Frontal cortex (tissue), 4 donors: Measurements from ENCODE around the gene NAALADL2. TPM values are rescaled to one million over a fixed set of nuclear protein-coding genes. Genes with fewer than 3 reads are reported as not detected.

Source experiments
- DNase-seq, 2 donors: peaks; one replicate each; pipeline ENCODE4 v3.0.0; 2012; ENCODE audit warnings: low spot score in 2 of 2
- FAIRE-seq: peaks from 2 replicates; lab custom pipeline; 2012; peaks lifted over from hg19 to GRCh38; lab: Jason Lieb, UNC
- total RNA-seq: library from RNA; depleted of rRNA; stranded (reverse); fragments of >200 nt; gene quantifications from one replicate; pipeline ENCODE4 v1.2.3, GENCODE V29; 2014
- donor health status: control.
- donor health status: control.
- donor health status: control.

Gene NAALADL2
- total RNA-seq, 1 donor from 2014 or later = 4.9 TPM

- FAIRE-seq (no peak), DNase-seq (no peak)
Observed at GRCh38 chr3:174883881-174884675, 24.9 kb downstream of the NAALADL2 start.

- FAIRE-seq = no peak
Observed at GRCh38 chr3:174884776-174885568, 25.8 kb downstream of the NAALADL2 start.

DNA sequence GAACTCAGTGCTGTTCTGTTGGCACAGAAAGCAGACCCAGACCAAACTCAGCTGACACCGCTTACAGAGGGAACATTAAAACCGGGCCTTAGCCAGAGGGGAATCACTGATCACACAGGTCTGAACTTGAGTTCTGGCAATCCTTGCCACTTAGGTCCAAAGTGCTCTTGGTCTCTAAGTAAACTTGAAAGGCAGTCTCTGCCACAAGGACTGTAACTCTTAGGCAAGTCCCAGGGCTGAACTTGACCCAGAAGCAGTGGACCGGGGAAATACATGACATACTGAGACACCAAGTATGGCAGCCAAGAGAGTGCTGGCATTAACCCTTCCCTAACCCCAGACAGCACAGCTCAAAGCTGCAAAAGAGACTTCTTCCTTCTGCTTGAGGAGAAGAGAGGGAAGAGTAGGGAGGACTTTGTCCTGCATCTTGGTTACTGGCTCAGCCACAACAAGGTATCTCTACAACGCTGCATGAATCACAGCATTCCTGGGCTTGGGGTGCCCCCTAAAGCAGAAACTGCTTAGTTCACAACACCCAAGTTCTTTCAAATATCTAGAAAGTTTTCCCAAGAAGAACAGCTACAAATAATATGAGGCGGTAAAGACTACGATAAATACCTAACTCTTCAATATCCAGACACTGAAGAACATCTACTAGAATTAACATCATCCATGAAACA lies 32.5 kb downstream of the NAALADL2 start:
- DNase-seq (no peak), FAIRE-seq (no peak)

More at GRCh38 chr3:174884776-174885568, 25.8 kb downstream of the NAALADL2 start:
- no peak for DNase-seq

DNA sequence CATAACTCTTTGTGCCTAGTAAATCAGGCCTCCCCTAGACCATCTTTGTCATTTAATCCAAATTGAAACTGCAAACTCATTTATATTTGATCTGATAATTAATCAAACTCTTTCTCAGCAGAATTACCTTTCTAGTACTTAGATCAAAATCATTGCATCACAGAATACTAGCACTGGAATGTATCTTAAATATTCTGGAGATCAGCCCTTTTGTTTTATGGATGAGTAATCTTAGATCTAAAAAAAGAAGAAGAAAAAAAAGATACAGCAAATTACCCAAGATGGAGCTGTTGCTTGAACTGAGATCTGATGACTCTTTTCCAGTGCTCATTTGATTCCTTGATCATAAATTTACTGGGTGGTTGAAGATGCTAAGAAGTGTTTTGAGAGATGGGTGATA lies 47.9 kb downstream of the NAALADL2 start:
- no peak for DNase-seq
- FAIRE-seq = no peak

GRCh38 chr3:174907628-174908407 lies 48.7 kb downstream of the NAALADL2 start:
- no peak for FAIRE-seq
- no peak for DNase-seq

DNA sequence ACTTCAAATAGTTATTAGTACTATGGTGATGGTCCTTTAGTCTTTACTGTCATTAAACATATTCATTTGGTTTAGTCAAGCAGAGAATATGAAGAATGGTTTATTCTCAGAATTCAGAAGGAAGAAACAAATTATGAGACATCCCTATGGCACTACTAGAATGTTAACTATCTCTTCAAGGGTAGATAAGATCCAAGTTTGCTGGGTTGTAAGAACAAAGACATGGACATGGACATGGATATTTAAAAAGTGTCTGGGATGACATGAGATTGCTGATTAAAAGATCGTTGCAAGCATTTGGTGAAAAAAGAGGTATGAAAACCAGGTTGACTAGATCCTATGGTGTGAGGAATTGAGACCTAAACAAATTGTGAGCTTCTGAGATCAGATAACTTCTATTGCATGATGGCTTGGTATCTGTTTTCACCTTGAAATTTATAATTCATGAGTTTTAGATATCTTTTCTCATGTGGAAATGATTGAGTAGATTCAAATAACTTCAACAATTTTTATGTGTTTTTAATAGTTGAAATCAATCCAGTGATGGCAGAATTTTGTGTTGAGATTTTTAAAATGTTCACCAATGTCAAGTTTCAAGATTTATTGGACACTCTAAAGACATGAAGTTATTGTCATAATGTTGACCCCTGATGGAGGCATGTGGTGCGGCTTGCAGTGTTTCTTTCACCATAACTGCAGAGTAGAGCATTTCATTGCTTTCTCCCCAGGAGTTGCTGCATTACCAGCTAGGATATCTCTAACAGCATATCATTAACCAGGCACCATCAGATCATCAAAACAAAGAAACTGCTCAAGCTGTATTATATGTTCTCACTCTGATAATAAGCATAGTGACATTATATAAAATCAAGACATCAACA lies 72.6 kb downstream of the NAALADL2 start:
- DNase-seq (no peak), FAIRE-seq (no peak)

DNA sequence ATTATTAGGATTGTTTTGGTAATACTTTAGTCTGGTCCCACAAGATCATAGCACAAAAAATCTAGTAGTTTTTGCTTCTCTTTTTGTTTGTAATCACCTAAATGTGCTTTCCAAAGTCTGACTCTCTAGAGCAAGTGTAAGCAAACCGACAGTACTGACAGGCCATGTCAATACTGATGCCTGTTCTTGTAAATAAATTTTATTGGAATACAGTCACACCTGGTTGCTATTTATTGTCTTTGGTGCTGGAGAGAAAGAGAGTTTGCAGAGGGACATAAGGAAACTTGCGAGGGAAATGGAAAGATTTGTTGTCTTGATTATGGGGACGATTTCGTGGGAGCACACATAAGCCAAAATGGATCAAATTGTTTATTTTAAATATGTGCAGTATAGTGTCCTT lies 77.5 kb downstream of the NAALADL2 start:
- FAIRE-seq = no peak
- no peak for DNase-seq

GRCh38 chr3:174937478-174937877 lies 78.3 kb downstream of the NAALADL2 start:
- no peak for FAIRE-seq
- no peak for DNase-seq

- DNase-seq (no peak), FAIRE-seq (no peak)
Observed at GRCh38 chr3:174938102-174938501, 79.0 kb downstream of the NAALADL2 start.

DNA sequence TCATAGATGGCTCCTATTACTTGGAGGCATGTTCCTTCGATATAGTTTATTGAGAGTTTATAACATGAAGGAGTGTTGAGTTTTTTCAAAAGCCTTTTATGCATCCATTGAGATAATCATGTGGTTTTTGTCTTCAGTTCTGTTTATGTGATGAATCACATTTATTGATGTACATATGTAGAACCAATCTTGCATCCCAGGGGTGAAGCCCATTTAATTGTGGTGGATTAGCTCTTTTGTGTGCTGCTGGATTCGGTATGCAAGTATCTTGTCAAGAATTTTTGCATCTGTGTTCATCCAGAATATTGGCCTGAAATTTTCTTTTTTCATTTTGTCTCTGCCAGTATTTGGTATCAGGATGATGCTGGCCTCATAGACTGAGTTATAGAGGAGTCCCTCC lies 81.0 kb downstream of the NAALADL2 start:
- FAIRE-seq = no peak
- no peak for DNase-seq

GRCh38 chr3:174945276-174945675 lies 86.1 kb downstream of the NAALADL2 start:
- DNase-seq = no peak
- no peak for FAIRE-seq

- DNase-seq = no peak
- no peak for FAIRE-seq
Observed at GRCh38 chr3:174945951-174946350, 86.8 kb downstream of the NAALADL2 start.

DNA sequence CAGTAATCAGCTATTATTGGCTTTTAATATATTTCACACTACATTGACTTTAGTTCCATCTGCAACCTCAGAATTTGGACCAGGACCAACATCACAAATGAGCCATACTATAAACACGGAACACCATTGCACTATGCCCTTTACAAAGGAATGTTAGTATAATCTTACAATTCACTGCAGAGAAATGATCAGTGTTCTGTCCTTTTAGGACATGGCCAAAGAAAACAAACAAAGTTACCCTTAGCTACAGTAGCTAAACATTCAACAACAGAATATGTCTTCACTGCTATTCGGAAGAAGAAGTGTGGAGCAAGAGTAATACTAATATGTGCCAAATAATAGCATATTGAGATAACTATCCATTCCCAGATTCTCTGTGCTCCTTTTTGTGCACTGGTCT lies 90.4 kb downstream of the NAALADL2 start:
- FAIRE-seq = no peak
- DNase-seq = no peak

DNA sequence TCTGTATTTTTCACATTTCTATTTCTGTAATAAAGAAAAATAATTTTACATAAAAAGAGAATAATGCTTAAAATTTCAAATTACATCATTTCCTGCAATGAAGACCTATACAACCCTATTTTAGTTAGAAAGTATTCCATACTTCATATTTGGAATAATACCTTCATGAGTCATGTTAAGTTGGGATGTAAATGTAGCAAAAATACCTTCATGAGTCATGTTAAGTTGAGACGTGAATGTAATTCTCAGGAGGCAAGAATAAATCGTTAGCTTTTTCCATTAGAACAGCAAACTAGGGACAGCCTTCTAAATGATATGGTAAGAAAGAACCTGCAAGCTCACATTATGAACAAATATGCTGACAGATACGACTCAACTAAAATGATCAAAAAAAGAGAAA lies 91.9 kb downstream of the NAALADL2 start:
- FAIRE-seq (peak; percentile 21), DNase-seq (no peak)

GRCh38 chr3:174951498-174952005 lies 92.4 kb downstream of the NAALADL2 start:
- no peak for FAIRE-seq
- DNase-seq = no peak

DNA sequence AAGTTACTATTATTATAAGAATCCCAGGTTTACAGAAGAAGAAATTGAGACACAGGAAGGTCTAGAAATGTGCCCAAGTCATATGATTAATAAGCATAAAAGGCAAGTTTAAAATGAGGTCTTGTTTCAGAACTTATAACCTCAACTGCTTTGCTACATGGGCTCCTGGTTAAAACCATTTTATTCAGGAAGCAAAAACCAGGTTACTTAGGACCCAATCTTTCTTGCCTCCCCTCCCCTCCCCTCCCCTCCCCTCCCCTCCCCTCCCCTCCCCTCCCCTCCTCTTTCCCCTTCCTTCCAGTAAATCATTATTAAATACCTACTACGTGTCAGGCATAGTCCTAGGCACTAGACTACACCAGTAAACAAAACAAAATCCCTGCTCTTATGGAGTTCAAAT lies 93.9 kb downstream of the NAALADL2 start:
- DNase-seq = no peak
- no peak for FAIRE-seq

- FAIRE-seq (no peak), DNase-seq (no peak)
Observed at GRCh38 chr3:174955513-174956016, 96.4 kb downstream of the NAALADL2 start.

- FAIRE-seq (no peak), DNase-seq (no peak)
Observed at GRCh38 chr3:174957081-174957480, 97.9 kb downstream of the NAALADL2 start.
